IPS-NIHi7 (cell line): ENCODE data around the gene INTS2.
A peak's percentile ranks its signal among the peaks of the same experiment; 100 is the strongest.
"Not testable (repeated sequence)": the region's sequence is repeated elsewhere in the genome, so short reads cannot be mapped to it uniquely, and the experiment has no call there.

Experiments used
- DNase-seq: peaks from one replicate; pipeline ENCODE4 v3.0.0; 2012; ENCODE audit warnings: mixed read lengths; ENCODE audit errors: extremely low spot score

Gene INTS2

DNA sequence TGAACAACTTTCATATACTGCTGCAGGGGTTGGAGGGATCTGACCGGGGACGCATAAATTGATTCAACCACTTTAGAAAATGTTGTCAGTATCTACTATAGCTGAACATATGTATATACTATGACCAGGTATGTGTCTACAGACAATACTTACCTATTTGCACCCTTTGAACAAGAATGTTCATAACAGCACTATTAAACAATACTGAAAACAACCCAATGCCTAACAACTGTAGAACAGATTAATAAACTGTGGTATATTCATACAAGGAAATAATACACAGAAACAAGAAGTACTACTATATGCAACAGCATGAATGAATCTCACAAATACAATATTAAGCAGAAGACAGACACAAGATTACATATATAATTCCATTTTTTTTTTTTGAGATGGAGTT, 74.9 kb downstream of the INTS2 start:
- no peak for DNase-seq

DNA sequence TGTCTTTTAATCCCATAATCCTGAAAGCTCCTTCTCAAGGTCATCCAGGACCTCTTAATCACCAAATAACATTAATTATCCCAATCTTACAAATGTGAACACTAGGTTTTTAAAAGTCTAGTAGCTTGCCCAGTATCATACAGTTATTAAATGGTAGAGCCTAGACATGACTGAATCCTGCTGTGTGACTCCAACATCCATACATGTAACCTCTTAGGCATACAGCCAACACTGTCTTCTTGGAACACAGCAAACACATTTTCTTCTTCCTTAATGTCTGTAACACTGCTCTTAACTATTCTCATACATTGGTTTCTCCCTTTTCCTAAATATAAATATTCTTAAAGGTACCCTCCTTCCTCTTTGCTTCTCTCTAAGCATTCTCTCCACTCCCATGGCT, 78.1 kb downstream of the INTS2 start:
- no peak for DNase-seq

DNA sequence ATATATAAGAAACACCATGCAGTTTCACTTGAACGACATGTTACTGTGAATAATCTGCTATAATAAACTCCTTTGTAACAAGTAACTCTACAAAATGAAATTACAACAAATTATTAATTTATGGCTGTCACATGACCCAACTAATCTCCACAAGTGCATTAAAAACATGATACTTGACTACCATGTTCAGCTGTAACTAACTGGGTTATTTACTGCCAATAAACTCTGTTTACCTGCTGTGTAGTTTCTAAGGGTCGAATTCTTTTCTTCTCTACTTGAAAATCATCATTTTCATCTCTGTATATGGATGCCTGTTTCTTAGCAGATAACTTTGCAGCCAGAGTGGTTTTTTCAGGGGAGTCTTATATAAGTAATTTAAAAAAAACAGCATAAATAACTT, 78.9 kb downstream of the INTS2 start:
- no peak for DNase-seq

DNA sequence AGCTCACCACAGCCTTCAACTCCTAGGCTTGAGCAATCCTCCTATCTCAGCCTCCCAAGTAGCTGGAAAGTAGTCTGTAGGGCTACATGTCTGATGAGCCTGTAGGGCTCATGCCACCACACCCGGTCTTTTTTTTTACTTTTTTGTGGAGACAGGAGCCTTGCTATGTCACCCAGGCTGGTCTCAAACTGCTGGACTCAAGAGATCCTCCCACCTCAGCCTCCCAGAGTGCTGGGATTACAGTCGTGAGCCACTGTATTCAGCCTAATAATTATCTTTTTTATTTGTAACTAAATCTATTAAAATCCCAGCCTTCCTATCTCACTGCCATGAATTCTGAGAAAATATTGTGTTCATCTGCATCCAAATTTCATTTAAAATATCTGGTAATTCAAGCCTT, 79.5 kb downstream of the INTS2 start:
- no peak for DNase-seq

DNA sequence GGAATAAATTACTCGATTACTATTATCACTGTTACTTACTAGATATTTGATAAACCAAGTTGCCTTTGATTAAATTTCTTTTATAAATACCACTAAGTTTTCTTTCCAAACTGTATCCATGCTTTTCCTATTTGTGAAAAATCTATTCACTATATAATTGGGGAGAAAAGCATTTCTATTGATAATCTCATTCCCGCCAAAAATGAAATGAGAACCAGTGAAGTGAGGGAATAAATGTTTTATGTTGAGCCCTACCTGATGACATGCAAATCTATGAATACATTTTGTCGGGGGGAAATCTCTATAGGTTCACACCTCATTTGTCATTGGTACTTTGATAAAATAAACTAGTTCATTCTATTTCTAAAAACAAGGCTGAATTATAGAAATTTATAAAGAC, 80.1 kb downstream of the INTS2 start:
- no peak for DNase-seq

DNA sequence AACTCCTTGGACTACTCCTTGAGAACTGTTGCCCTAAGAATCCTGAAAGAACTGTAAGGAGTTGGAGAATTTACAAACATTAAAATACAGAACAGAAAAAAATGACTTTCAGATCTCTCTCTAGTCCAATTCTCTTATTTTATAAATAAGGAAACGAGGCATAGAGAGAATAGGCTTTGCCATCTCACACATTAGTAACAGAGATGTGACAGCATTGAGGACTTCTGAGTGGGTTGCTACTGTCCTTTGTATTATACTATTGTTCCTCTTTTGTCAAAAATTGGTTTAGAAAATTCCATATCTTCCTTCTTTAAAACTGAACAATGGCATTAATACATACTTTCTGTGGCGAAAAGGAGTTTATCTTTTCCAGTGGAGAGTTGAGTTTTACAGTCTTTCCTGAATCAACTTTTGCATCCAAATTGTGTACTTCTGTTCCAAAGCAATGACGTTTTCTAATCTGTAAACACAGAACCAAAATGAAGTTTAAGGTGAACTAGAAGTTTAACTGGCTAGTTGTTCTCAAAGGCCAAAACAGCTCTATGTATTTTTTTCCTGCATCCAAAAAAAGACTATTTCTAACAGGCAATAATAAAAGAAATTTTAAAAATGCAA, 80.9 kb downstream of the INTS2 start:
- no peak for DNase-seq

DNA sequence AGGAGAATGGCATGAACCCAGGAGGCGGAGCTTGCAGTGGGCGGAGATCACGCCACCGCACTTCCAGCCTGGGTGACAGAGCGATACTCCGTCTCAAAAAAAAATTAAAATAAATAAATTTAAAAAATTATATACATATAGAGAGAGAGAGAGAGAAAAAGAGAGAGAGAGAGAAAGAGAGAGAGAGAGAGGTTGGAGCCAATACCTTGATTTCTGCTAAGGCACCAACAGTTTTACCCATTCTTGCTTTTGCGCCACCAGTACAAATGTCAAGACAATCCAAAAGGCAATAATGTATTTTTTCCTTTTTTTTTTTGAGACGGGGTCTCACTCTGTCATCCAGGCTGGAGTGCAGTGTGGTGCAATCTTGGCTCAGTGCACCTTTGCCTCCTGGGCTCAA, 81.7 kb downstream of the INTS2 start:
- DNase-seq: no peak

DNA sequence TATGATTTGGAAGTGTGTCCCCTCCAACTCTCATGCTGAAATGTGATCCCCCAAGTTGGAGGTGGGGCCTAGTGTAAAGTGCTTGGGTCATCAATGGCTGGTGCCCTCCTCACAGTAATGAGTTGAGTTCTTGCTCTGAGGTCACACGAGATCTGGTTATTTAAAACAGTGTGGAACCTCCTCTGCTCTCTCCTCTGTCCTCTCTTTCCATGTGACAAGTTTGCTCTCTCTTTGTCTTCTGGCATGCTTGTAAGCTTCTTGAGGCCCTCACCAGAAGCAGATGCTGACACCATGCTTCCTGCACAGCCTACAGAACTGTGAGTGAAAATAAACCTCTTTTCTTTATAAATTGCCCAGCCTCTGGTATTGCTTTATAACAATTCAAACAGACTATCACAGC, 84.3 kb downstream of the INTS2 start:
- no peak for DNase-seq

DNA sequence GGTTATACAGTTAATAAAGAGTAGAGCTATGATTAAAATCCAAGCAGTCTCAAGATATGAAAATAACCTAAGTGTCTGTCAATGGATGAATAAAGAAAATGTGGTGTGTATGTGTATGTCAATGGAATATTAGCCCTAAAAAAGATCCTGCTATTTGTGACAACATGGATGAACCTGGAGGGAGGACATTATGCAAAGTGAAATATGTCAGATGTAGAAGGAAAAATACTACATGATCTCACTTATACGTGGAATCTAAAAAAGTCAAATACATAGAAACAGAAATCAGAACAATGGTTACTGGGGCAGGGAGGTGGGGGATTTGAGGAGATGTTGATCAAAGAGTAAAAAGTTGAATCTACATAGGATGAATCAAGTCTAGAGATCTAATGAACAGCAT, 84.9 kb downstream of the INTS2 start:
- DNase-seq: no peak

DNA sequence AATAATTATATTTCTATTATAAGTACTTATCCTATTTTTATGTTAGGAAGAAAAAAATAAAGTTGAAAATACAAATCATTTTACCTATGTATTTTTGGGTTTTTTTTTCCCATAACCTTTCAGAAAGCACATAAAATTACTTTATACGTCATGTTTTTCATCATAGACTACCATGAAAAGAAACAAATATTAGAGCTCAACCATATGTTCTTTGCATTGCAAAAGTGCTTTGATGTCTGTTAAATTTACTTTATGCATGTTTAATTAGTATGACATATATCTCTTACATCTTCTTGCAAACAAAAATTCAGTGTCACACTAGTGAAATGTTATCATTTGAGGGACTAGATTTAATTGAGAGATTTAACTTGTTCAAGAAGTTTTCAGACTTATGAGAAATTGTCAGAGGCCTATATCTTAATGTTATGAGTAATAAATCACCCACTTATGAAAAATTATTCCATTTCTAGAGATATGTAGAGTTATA, 88.4 kb downstream of the INTS2 start:
- DNase-seq: no peak

DNA sequence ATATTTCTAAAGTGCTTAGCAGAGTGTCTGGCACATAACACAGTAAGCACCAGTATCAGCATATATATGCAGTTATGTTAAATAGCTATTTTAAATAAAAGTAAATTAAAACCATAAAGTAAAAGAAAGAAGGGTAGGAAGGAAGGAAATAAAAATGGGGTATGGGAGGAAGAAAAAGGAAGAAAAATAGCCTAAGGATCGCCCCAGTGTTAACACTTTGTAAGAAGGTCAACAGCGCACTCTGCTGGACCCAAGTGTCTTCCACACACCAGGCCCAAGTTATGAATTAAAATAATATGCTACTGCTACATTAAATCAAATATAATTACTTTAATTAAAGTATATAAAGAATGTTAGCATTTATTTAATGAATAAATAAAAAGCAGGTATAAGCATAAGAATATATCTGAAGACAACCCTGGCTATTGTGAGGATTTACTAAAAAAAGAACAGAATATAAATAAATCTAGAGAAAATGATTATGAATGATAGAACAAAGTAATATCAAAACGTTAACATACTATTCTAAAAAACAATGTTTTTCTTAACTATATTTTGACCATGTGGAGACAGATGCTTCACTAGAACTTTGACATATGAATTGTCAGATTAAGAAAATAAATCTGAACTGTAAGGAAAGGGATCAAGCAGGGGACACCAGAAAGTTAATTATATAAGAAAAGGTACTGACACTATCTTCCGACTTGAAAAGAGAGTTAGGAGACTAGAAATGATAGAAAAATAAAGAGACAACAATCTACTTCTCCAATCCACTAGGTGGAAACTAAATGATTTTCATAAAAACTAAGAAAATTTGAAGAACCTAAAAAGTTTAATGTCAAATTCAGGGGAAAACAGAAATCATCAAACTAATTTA, 90.4 kb downstream of the INTS2 start:
- DNase-seq: peak; percentile 34

DNA sequence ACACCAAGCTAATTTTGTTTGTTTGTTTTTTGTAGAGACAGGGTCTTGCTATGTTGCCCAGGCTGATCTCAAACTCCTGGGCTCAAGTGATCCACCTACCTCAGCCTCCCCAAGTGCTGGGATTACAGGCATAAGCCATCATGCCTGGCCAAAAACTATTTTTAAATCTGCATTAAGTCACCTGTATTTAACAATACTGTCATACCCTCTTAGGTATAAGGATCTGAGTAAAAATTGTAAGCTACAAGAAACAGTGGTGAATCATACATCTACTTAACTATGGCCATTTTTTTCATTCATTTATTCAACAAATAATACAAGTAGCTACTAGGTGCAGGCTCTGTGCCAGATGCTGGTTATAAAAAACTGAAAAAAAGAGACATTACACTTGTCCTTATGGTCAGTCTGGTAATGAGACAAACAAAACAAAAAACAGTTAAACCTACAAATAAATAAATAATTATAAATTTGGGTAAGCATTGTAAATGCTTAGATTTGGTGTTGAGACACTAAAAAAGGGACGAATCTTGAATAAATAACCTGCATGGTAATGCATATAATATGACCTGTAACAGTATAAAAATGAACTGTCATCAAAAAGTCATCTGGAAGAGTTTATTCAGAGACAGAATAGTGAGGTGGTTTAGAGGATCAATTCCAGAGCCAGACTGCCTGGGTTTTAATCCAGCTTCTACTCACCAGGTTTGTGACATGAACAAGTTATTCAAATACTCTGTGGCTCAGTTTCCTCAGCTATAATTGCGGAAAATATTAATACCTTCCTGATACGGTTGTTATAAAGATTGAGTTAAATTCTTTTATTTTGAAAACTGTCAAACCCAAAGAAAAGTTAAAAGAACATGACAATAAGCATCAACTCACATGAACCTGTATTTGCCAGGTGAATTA, 91.3 kb downstream of the INTS2 start:
- DNase-seq: no peak

DNA sequence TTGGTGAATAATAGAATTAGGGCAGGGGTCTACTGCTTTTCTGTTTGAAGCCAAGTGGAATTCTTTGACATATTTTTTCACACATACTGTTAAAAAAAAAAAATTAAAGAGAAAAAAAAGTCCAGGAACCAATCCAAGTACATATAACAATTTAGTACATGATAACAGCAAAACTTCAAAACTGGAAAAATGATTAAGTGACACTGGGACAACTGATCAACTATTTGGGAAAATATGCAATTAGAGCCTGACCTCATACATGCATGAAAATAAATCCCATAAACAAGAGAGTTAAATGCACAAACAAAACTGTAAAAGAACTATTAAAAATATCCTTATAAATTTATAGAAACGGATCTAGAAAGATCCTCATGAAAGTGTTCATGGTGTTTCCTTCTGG, 92.2 kb downstream of the INTS2 start:
- DNase-seq: no peak

DNA sequence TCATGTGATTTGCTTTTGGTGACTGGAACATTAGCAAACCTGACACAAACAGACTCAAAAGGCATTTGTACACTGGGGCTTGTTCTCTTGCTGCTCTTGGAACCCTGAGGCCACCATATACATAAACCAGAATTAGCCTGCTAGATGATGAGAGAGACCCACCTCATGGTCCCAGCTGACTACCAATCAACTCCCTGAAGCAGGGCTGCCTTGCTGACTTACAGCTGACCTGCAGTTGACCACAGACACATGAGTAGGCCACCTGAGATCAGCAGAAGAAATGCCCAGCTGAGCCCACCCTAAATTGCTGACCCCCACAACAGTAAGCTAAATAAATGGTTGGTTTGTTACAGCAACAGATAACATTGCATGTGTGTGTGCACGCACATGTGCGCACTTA, 93.2 kb downstream of the INTS2 start:
- DNase-seq: no peak

DNA sequence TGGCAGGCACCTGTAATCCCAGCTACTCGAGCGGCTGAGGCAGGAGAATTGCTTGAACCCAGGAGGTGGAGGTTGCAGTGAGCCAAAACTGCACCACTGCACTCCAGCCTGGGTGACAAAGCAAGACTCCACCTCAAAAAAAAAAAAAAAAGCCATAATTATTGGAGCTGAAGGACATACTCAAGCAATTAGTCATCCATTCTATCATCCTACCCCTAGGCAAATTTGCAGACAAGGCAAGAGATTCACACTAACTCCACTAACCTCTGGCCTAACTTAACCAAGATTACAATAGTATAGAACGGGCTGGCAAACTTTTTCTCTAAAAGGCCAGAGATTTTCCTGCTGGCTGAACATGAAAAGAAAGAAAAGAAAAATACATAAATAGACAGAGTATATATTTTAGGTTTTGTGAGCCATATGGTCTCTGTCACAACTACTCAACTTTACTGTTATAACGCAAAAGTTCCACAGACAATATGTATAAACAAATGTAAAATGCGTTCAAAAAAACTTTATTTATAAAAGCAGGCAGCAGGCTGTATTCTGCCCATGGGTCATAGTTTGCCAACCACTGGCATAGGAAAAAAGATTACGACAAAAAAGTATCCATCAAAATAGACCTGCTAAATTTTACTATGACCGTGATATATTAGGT, 94.1 kb downstream of the INTS2 start:
- peak; percentile 18 for DNase-seq

DNA sequence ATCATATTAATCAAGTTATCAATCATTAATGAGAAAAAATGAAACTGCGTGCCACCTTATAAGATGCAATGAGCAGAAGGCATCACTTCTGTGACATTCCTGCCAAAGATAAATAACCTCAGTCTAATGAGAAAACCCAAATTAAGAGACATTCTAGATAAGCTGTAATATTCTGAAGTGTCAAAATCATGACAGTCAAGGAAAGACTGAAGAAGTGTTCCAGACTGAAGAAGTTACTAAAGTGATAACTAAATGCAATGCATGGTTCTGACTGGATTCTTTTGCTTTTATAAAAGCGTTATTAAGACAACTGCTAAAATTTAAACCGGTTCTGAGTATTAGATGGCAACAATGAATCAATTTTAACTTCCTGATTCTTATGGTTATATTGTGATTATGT, 95.3 kb downstream of the INTS2 start:
- no peak for DNase-seq

DNA sequence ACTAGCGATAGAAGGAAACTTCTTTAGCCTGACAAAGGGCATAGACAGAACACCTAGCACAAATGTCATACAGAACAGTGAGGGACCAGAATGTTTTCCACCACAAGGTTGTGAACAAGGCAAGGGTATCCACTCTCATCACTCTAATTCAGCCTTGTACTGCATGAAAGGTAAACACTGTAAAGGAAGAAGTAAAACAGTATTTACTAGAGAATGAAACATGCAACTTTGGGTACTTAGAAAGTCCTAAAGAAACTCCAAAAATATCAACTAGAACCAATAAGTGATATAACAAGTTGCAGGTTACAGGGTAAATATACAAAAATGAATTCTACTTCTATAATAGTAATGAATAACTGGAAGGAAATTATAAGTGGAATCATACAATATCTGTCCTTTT, 96.7 kb downstream of the INTS2 start:
- no peak for DNase-seq

DNA sequence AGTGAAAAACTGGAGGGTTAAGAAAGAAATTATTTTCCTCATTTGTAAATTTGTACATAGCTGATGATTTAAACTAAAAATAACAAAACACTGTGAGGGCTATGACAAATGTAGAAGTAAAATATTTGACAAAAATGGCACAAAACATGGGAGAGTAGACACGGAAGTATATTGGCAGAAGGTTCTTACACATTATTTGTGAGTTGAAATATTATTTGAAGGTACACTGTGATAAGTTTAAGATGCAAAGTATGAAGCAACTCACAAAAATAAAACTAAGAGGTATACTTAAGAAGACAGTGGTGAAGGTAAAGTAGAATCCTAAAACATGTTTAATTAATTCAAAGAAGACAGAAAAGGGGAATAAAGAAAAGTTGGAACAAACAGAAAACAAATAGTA, 99.1 kb downstream of the INTS2 start:
- no peak for DNase-seq

DNA sequence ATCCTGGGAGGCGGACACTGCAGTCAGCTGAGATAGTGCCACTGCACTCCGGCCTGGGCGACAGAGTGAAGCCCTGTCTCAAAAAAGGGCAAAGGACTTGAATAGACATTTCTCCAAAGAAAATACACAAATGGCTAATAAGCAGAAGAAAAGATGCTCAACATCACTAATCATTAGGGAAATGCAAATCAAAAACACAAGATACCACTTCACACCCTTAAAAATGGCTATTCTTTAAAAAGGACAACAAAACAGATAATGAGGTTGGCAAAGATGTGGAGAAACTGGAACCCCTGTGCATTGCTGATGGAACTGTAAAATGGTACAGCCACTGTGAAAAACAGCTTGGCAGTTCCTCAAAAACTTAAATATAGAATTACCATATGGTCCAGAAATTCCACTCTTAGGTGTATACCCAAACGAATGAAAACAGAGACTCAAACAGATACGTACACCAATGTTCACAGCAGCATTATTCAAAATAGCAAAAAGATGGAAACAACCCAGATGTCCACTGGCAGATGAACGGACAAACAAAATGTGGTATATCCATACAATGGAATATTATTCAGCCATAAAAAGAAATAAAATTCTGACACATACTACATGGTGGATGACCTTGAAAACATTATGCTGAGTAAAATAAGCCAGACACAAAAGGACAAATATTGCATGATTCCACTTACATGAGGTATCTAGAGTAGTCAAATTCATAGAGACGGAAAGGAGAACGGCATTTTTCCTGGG, 100.0 kb downstream of the INTS2 start:
- DNase-seq: no peak

DNA sequence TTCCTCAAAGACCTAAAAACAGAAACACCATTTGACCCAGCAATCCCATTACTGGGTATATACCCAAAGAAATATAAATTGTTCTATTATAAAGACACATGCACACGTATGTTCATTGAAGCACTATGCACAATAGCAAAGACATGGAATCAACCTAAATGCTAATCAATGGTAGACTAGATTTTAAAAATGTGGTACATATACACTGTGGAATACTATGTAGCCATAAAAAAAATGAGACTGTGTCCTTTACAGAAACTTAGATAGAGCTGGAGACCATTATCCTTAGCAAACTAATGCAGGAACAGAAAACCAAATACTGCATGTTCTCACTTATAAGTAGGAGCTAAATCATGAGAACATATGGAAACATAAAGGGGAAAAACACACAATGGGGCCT, 100.9 kb downstream of the INTS2 start:
- DNase-seq: not testable (repeated sequence)

DNA sequence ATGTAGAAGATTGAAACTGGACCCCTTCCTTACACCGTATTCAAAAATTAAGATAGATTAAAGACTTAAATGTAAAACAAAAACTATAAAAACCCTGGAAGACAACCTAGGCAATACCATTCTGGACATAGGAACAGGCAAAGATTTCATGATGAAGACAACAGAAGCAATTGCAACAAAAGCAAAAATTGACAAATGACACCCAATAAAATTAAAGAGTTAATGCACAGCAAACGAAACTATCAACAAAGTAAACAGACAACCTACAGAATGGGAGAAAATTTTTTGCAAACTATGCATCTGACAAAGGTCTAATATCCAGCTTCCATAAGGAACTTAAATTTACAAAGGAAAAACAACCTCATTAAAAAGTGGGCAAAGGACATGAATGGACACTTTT, 101.6 kb downstream of the INTS2 start:
- not testable (repeated sequence) for DNase-seq
